ENCODE results near the gene NLGN1.
"Not testable (repeated sequence)": the region's sequence is repeated elsewhere in the genome, so short reads cannot be mapped to it uniquely, and the experiment has no call there.

NLGN1 gene

GRCh38 chr3:174229916-174230315 lies 832.4 kb downstream of the NLGN1 start:
- DNase-seq (ENCODE audit: low read depth): peak; percentile 70
- TF ChIP-seq, protein P1, sequence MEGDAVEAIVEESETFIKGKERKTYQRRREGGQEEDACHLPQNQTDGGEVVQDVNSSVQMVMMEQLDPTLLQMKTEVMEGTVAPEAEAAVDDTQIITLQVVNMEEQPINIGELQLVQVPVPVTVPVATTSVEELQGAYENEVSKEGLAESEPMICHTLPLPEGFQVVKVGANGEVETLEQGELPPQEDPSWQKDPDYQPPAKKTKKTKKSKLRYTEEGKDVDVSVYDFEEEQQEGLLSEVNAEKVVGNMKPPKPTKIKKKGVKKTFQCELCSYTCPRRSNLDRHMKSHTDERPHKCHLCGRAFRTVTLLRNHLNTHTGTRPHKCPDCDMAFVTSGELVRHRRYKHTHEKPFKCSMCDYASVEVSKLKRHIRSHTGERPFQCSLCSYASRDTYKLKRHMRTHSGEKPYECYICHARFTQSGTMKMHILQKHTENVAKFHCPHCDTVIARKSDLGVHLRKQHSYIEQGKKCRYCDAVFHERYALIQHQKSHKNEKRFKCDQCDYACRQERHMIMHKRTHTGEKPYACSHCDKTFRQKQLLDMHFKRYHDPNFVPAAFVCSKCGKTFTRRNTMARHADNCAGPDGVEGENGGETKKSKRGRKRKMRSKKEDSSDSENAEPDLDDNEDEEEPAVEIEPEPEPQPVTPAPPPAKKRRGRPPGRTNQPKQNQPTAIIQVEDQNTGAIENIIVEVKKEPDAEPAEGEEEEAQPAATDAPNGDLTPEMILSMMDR (conservative IDR thresholded peaks at IDR 0.05; ENCODE audit: control insufficient read depth, insufficient read depth, low read depth, low read length): no peak
- H3K4me3 ChIP-seq (ENCODE audit: control insufficient read depth, low read depth, low read length): no peak overlapping the region

- not testable (repeated sequence) for H3K4me3 ChIP-seq (ENCODE audit: control insufficient read depth, low read depth, low read length); DNase-seq (ENCODE audit: low read depth)
Measured at GRCh38 chr3:174232028-174232657, 834.6 kb downstream of the NLGN1 start.

DNA sequence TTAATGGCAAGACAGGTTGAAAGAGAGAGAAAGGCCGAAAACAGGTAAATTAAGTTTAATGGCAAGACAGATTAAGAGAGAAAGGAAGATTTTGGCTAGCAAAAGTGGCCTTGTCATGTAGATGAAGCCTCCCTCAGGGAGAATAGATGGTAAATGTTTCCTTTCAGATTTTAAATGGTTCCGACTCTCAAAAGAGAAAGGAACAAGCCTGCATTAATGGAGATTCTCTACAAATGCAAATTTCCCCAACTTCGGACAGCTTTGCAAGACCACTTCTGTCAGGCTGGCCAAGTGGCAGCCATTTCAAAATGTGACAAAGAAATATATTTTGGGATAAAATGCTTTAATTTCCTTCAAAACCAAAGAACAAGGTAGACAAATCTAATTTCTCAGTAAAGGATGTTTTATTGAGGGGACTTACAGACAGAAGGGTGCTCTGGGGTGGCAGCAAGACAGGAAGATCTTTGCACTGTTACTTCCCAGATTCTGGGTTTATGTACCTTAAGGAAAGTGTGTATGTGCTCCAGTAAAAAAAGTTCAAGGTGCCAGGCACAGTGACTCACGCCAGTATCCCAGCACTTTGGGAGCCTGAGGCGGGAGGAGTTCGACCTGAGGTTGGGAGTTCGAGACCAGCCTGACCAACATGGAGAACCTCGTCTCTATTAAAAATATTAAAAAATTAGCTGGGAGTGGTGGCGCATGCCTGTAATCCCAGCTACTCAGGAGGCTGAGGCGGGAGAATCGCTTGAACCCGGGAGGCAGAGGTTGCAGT lies 835.3 kb downstream of the NLGN1 start:
- TF ChIP-seq, protein P1 (conservative IDR thresholded peaks at IDR 0.05; ENCODE audit: control insufficient read depth, insufficient read depth, low read depth, low read length): no peak
- DNase-seq (ENCODE audit: low read depth): no peak
- H3K4me3 ChIP-seq (ENCODE audit: control insufficient read depth, low read depth, low read length): no peak overlapping the region

GRCh38 chr3:174233511-174233910 lies 836.0 kb downstream of the NLGN1 start:
- DNase-seq (ENCODE audit: low read depth): no peak
- no peak overlapping the region for H3K4me3 ChIP-seq (ENCODE audit: control insufficient read depth, low read depth, low read length)
- TF ChIP-seq, protein P1 (conservative IDR thresholded peaks at IDR 0.05; ENCODE audit: control insufficient read depth, insufficient read depth, low read depth, low read length): no peak

DNA sequence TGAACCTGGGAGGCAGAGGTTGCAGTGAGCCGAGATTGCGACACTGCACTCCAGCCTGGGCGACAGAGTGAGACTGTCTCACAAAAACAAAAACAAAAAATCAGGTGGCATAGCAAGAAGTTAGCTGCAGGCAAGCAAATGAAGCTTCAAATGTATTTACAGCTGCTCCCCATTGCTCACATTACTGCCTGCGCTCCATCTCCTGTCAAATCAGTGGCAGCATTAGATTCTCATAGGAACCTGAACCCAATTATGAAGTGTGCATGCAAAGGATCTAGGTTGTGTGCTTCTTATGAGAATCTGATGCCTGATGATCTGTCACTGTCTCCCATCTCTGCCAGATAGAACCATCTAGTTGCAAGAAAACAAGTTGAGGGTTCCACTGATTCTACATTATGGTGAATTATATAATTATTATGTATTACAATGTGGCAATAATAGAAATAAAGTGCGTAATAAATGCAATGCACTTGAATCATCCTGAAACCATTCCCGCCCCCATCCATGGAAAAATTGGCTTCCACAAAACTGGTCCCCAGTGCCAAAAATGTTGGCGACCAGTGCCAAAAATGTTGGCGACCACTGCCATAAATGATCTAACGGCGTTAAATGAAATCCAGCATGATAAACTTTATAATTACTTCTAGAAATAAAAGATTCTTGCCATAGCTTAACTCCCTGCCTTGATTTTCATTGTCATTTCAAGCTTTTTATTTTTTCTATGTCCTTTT lies 844.9 kb downstream of the NLGN1 start:
- peak; percentile 52 for DNase-seq (ENCODE audit: low read depth)
- H3K4me3 ChIP-seq (ENCODE audit: control insufficient read depth, low read depth, low read length): no peak overlapping the region
- TF ChIP-seq, protein P1 (conservative IDR thresholded peaks at IDR 0.05; ENCODE audit: control insufficient read depth, insufficient read depth, low read depth, low read length): no peak

DNA sequence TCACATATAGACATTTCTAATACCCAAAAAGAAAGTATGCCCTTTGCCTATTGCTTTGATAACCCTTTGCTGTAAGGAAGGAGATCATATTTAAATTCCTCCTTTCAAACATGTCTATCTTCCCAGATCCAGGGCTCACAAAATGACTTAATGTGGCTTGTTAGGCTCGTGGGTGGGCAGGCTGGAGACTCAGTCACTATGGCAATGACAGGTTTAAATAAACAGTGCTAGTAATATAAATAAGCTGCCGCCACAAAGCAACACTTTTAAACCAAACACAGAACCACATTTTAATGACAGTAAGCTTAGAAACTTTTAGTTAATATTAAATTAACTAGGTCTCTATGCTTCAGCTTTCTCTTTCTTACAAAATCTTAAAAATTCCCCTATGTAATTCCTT lies 845.6 kb downstream of the NLGN1 start:
- TF ChIP-seq, protein P1 (conservative IDR thresholded peaks at IDR 0.05; ENCODE audit: control insufficient read depth, insufficient read depth, low read depth, low read length): no peak
- no peak overlapping the region for H3K4me3 ChIP-seq (ENCODE audit: control insufficient read depth, low read depth, low read length)
- peak; percentile 38 for DNase-seq (ENCODE audit: low read depth)

- H3K4me3 ChIP-seq (ENCODE audit: control insufficient read depth, low read depth, low read length): no peak overlapping the region
- DNase-seq (ENCODE audit: low read depth): no peak
- TF ChIP-seq, protein P1 (conservative IDR thresholded peaks at IDR 0.05; ENCODE audit: control insufficient read depth, insufficient read depth, low read depth, low read length): no peak
Measured at GRCh38 chr3:174247687-174248152, 850.2 kb downstream of the NLGN1 start.
